ENCODE results near the gene MAST4.
"Not testable (repeated sequence)": the region's sequence is repeated elsewhere in the genome, so short reads cannot be mapped to it uniquely, and the experiment has no call there.

Gene MAST4

GRCh38 chr5:66814146-66814991, 218.2 kb downstream of the MAST4 start:
- DNase-seq, result no peak

GRCh38 chr5:66818304-66818934, 222.2 kb downstream of the MAST4 start:
- DNase-seq, result no peak

GRCh38 chr5:66818935-66819328, 222.7 kb downstream of the MAST4 start:
- DNase-seq, result no peak

GRCh38 chr5:66820630-66821207, 224.5 kb downstream of the MAST4 start:
- DNase-seq, result no peak

GRCh38 chr5:66821688-66822429, 225.7 kb downstream of the MAST4 start:
- no peak for DNase-seq

GRCh38 chr5:66822906-66823305, 226.7 kb downstream of the MAST4 start:
- not testable (repeated sequence) for DNase-seq

GRCh38 chr5:66824476-66824875, 228.3 kb downstream of the MAST4 start:
- DNase-seq, result no peak

GRCh38 chr5:66826263-66826662, 230.1 kb downstream of the MAST4 start:
- no peak for DNase-seq

GRCh38 chr5:66826696-66827095, 230.5 kb downstream of the MAST4 start:
- DNase-seq, result no peak

- DNase-seq, result no peak
Measured at GRCh38 chr5:66828046-66828547, 231.9 kb downstream of the MAST4 start.

- DNase-seq, result no peak
Measured at GRCh38 chr5:66828548-66829357, 232.6 kb downstream of the MAST4 start.

- no peak for DNase-seq
Measured at GRCh38 chr5:66829358-66829674, 233.1 kb downstream of the MAST4 start.

GRCh38 chr5:66829826-66830225, 233.6 kb downstream of the MAST4 start:
- DNase-seq, result no peak

- DNase-seq, result no peak
Measured at GRCh38 chr5:66830636-66831035, 234.4 kb downstream of the MAST4 start.

GRCh38 chr5:66839636-66840185, 243.5 kb downstream of the MAST4 start:
- DNase-seq, result no peak

GRCh38 chr5:66840511-66841013, 244.4 kb downstream of the MAST4 start:
- DNase-seq, result no peak

GRCh38 chr5:66841264-66841663, 245.1 kb downstream of the MAST4 start:
- DNase-seq, result no peak

GRCh38 chr5:66842540-66842939, 246.3 kb downstream of the MAST4 start:
- DNase-seq, result no peak

GRCh38 chr5:66843065-66843464, 246.9 kb downstream of the MAST4 start:
- DNase-seq, result no peak

- DNase-seq, result no peak
Measured at GRCh38 chr5:66848749-66849641, 252.8 kb downstream of the MAST4 start.

- no peak for DNase-seq
Measured at GRCh38 chr5:66849803-66850202, 253.6 kb downstream of the MAST4 start.
